Left forelimb (tissue), 1 donor: ENCODE data around the gene FGF3.
A peak's percentile ranks its signal among the peaks of the same experiment; 100 is the strongest.

Experiments used
- DNase-seq: peaks from one replicate; pipeline ENCODE4 v3.0.0-alpha.2; 2018; ENCODE audit warnings: low spot score

Gene FGF3

DNA sequence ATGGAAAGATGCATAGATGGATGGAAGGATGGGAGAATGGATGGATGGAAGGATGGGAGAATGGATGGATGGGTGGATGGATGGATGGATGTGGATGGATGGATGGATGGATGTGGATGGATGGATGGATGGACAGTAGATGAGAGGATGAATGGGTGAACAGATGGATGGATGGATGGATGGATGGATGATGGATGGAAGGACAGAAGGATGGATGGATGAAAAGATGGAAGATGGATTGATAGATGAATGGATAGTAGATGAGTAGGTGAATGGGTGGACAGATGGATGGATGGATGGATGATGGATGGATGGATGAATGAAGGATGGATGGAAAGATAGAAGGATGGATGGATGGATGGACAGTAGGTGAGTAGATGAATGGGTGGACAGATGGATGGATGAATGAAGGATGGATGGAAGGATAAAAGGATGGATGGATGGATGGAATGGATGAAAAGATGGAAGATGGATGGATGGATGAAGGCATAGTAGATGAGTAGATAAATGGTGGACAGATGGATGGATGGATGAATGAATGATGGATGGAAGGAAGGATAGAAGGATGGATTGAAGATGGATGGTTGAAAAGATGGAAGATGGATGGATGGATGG lies 15.5 kb downstream of the FGF3 start:
- DNase-seq = no peak

DNA sequence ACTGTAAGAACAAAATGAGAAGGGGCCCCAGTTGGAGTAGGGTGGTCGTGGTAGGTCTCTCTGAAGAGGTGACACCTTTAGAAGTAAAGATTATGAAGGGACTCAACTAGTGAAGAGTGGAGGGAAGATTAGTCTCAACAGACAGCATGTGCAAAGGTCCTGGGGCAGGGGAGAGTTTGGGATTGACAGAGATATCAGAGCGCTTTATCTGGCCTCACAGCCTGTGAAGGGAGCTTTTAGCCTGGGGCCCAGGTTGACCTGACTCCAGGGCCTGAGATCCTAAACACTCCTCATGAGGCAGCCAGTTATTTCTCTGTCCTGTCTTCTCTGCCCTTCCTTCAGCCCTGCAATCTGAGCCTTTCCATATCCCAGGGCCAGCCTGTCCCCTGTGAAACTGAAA lies 16.2 kb downstream of the FGF3 start:
- no peak for DNase-seq

GRCh38 chr11:69802590-69802989 lies 16.6 kb downstream of the FGF3 start:
- no peak for DNase-seq

- DNase-seq = no peak
Measured at GRCh38 chr11:69801513-69802335, 17.5 kb downstream of the FGF3 start.

DNA sequence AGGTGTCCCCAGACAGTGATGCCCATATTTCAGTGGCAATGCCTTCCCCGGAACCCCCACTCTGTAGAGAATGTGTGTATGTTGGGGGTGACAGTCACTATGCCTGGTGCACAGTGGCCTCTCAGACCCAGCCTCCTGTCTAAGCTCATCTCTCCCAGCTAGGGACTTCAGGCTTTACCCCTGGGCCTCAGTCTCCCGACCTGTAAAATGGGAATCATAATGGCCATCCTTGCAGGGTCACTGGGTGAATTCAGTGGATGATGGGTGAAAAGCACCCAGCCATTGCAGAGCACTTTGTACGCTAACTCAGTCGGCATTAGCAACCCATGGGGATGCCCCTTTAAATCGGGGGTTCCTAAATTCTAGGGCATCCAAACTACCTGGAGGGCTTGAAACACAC lies 18.9 kb downstream of the FGF3 start:
- no peak for DNase-seq

DNA sequence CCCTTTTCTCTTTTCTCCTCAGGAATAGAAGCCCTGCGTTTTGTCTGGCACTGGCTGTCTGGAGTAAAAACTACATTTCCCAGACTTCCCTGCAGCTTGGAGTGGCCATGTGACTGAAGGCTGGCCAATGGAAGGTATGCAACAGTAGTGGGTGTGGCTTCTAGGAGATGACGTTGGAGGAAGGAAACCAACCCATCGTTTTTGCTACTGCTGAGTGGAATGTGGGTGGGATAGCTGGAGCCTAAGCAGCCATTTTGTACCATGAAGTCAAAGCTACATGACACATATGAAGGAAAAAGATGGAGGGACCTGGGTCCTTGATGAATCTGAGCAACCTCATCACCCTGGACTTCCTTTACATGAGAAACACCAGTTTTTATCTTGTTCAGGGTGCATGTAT lies 19.6 kb downstream of the FGF3 start:
- no peak for DNase-seq

GRCh38 chr11:69799097-69799496 lies 20.1 kb downstream of the FGF3 start:
- no peak for DNase-seq

DNA sequence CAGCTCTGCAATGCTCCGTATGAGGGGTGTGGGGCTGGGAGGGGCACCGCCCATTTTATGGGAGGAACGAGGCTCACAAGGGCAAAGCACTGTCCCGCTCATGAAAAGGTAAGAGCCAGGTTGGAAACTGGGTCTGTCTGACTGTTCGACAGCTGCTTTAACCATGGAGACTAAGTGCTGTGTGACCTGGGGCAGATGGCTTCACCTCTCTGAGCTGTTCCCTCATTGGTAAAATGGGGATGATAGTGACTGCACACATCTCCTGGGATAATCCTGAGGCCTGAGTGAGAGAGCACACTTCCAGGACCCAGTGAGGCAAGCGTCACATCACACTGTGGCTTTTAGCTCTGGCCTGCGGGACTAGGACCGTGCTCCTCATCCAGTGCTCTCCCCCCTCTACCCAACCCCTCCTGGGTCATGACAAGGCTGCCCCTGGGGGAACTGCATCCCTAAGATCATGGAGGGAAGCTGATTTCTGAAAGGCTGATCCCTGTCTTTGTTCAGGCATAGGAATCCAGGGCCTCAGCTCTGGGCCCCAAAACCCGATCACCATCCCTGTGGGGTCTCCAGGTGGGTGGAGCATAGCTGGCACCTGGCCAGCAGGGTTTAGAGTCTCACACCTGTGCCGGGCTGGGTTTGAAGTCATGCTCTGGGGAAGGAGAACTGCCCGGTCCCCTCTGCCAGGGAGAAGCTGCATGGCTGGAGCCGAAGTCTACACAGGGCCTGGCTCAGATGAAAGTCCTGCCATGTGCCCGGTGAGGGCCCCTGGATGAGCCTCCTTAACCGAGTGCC lies 21.3 kb downstream of the FGF3 start:
- no peak for DNase-seq

DNA sequence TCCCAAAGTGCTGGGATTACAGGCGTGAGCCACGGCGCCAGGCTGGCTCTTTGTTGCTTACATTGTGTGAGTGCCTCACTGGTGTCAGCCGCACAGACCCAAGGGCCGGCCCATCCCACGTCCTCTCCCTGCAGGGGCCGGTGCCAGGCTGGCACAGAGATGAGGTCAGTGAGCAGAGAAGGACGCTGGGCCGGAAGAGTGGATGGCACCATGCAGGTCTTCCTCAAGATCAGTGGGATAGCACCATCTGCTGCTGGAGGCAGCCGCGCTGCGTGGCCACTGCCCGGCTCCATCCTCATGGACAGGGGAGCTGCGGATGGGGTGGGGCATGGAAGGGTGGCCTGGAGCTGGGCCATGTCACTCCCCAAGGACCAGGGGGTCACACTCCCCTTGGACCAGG lies 22.1 kb downstream of the FGF3 start:
- no peak for DNase-seq

GRCh38 chr11:69796063-69796462 lies 23.2 kb downstream of the FGF3 start:
- DNase-seq = no peak

- DNase-seq = peak; percentile 83
Measured at GRCh38 chr11:69791276-69792180, 27.7 kb downstream of the FGF3 start.

GRCh38 chr11:69788956-69789355 lies 30.3 kb downstream of the FGF3 start:
- no peak for DNase-seq

DNA sequence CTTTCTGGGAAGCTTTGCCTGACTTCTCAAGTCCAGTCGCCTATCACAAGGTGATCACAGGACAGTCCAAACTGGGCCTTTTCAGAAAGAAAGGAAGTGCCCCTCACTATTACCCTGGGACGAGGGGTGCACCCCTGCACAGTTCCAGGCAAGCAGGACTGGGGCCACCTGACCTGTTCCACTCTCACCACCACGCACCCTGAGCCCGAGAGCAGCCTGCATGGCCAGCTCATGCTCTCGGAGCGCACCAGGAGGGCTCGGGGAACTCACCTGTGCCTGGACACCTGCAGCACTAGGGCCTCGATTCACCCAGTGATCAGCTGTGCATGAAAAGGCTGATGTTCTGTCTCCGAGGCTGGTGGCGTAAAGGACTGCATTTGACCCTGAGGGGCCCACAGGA lies 31.3 kb downstream of the FGF3 start:
- peak; percentile 36 for DNase-seq

DNA sequence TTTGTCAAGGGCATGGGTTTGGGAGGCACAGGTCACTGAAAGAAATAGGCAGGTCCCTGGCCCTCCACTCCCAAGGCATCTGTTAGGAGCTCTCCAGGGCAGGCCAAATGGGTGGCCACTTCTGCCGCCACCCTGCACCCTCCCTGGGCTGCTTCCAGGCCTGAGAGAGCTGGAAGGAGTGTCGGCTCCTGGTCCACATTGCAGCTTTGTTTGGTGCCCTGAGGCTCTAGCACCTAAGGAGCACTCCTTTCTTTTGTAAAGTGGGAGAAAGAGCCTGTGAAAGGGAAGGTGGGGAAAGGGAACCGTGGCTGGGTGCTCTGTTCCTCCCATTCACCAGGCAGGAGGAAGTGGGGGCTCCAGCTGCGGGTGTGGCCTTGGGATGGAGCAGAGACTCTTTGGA lies 31.8 kb downstream of the FGF3 start:
- DNase-seq = no peak

- DNase-seq = no peak
Measured at GRCh38 chr11:69781241-69781640, 38.0 kb downstream of the FGF3 start.

GRCh38 chr11:69778373-69778772 lies 40.8 kb downstream of the FGF3 start:
- DNase-seq = no peak

- no peak for DNase-seq
Measured at GRCh38 chr11:69775163-69775755, 44.0 kb downstream of the FGF3 start, which contains the start of gene FGF4. TSS of gene FGF4 (minus strand) at chr11:69775341. CDS start at chr11:69775084, 257 bp downstream.

GRCh38 chr11:69774354-69775162 lies 44.7 kb downstream of the FGF3 start:
- no peak for DNase-seq

DNA sequence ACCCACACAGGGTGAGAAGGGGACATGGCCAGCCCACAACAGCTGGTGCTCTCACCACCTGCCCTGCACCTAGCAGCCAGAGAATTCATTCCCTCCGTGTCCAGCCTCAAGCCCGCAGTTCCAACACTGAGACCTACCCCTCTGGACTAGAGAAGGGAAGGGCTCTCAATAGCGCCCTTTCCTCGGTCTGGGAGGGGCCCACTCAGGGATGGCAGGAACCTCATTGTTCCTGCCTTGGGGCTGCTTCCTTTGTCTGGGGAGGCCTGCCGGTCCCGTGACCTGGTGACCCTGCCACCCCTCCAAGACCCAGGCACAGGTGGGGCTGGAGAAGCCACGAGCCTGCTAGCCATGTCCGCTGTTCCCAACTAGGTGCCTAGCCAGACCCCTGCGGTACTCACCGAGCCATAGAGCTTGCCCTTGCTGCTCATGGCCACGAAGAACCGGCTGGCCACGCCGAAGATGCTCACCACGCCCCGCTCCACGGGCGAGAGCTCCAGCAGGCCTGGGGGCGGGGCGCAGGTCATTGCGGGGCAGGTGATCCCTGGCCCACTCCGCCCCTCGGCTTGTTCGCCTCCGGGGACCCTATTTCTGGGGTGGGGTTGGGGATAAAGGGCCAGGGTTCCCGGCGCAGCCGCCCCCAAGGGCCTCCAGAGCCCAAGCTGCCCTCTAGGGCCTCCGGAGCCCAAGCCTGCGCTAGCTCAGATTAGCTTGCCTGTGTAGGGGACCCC lies 45.4 kb downstream of the FGF3 start:
- DNase-seq = no peak

- DNase-seq = no peak
Measured at GRCh38 chr11:69771466-69771865, 47.8 kb downstream of the FGF3 start.
